Glutamatergic neuron (in vitro differentiated cells): ENCODE data around the gene IGFBP6. TPM values are rescaled to one million over a fixed set of nuclear protein-coding genes. Genes with fewer than 3 reads are reported as not detected.

Experiments used
- DNase-seq: peaks from one replicate; pipeline ENCODE4 v3.0.0; 2022
- H3K27ac Mint-ChIP-seq: one replicate; pipeline ENCODE4 v1.8.0; 2020; ENCODE audit warnings: mild to moderate bottlenecking, mixed read lengths, inconsistent platforms; ENCODE audit not compliant: unreplicated experiment
- H3K27me3 Mint-ChIP-seq: one replicate; pipeline ENCODE4 v1.8.0; 2020; ENCODE audit warnings: mild to moderate bottlenecking, moderate library complexity, mixed read lengths, inconsistent platforms; ENCODE audit not compliant: unreplicated experiment
- H3K36me3 Mint-ChIP-seq: one replicate; pipeline ENCODE4 v1.8.0; 2020; ENCODE audit warnings: mild to moderate bottlenecking, mixed read lengths, inconsistent platforms; ENCODE audit not compliant: unreplicated experiment
- H3K4me1 Mint-ChIP-seq: one replicate; pipeline ENCODE4 v1.8.0; 2020; ENCODE audit warnings: mild to moderate bottlenecking, low read depth, mixed read lengths, inconsistent platforms; ENCODE audit not compliant: unreplicated experiment
- H3K4me3 Mint-ChIP-seq: one replicate; pipeline ENCODE4 v1.8.0; 2020; ENCODE audit warnings: mild to moderate bottlenecking, mixed read lengths, inconsistent platforms; ENCODE audit not compliant: unreplicated experiment
- H3K9me3 Mint-ChIP-seq: one replicate; pipeline ENCODE4 v1.8.0; 2020; ENCODE audit warnings: mild to moderate bottlenecking, moderate library complexity, mixed read lengths, inconsistent platforms; ENCODE audit not compliant: unreplicated experiment
- CTCF ChIP-seq: fragments of 200-600 bp; sonication (generic); IDR thresholded peaks from one replicate; pipeline ENCODE4 v1.5.0; 2021; ENCODE audit not compliant: partially characterized antibody, unreplicated experiment
- total RNA-seq: library from RNA; stranded (reverse); fragmentation: NEBNext Ultra II Directional; extraction: Animal tissue kit (Norgen Biotek cat#: 25700); gene quantifications from one replicate; pipeline ENCODE4 v1.2.1, GENCODE V29; 2021; ENCODE audit not compliant: unreplicated experiment

Gene IGFBP6
- total RNA-seq, 1 donor from 2014 or later: not detected

- Mint-ChIP-seq H3K4me1 (peaks cover 14% of the 10 kb centered on the region), H3K4me3 (peak overlapping the region; percentile 94), H3K36me3 (no peaks in the 10 kb centered on the region), H3K9me3 (peaks cover 7% of the 10 kb centered on the region), H3K27me3 (peaks cover 21% of the 10 kb centered on the region), H3K27ac (peak overlapping the region; percentile 17)
- peak; percentile 44 for DNase-seq
- TF ChIP-seq CTCF: peak; percentile 46
Observed at GRCh38 chr12:53053218-53054111, 44.0 kb upstream of the IGFBP6 start.

GRCh38 chr12:53054112-53054878, 43.2 kb upstream of the IGFBP6 start:
- H3K4me1 Mint-ChIP-seq: peaks cover 10% of the 10 kb centered on the region
- H3K27me3 Mint-ChIP-seq: peaks cover 20% of the 10 kb centered on the region
- H3K9me3 Mint-ChIP-seq: peaks cover 7% of the 10 kb centered on the region
- no peak for TF ChIP-seq CTCF
- DNase-seq: peak; percentile 94
- H3K36me3 Mint-ChIP-seq: no peaks in the 10 kb centered on the region
- peak overlapping the region; percentile 94 for H3K4me3 Mint-ChIP-seq
- peak overlapping the region; percentile 17 for H3K27ac Mint-ChIP-seq

GRCh38 chr12:53055471-53056266, 41.8 kb upstream of the IGFBP6 start:
- Mint-ChIP-seq H3K27ac (no peak overlapping the region), H3K27me3 (peaks cover 15% of the 10 kb centered on the region), H3K4me1 (peaks cover 8% of the 10 kb centered on the region), H3K36me3 (no peaks in the 10 kb centered on the region), H3K4me3 (no peak overlapping the region), H3K9me3 (peaks cover 7% of the 10 kb centered on the region)
- TF ChIP-seq CTCF: no peak
- no peak for DNase-seq

- no peak for TF ChIP-seq CTCF
- Mint-ChIP-seq H3K27me3 (peaks cover 15% of the 10 kb centered on the region), H3K4me1 (peaks cover 3% of the 10 kb centered on the region), H3K4me3 (no peak overlapping the region), H3K36me3 (no peaks in the 10 kb centered on the region), H3K27ac (peak overlapping the region; percentile 8), H3K9me3 (peaks cover 7% of the 10 kb centered on the region)
- DNase-seq: no peak
Observed at GRCh38 chr12:53056296-53056695, 41.2 kb upstream of the IGFBP6 start.
